ENCODE results near the gene AUTS2.
A peak's percentile ranks its signal among the peaks of the same experiment; 100 is the strongest.

AUTS2 gene

GRCh38 chr7:70758646-70759045 is 1160.4 kb downstream of the AUTS2 start:
- no peak for DNase-seq (ENCODE audit: low spot score)

GRCh38 chr7:70759674-70760073 is 1161.4 kb downstream of the AUTS2 start:
- no peak for DNase-seq (ENCODE audit: low spot score)

GRCh38 chr7:70761711-70762328 is 1163.5 kb downstream of the AUTS2 start:
- no peak for DNase-seq (ENCODE audit: low spot score)

- DNase-seq (ENCODE audit: low spot score), result no peak
Observed at GRCh38 chr7:70762696-70763095, 1164.4 kb downstream of the AUTS2 start.

- no peak for DNase-seq (ENCODE audit: low spot score)
Observed at GRCh38 chr7:70763961-70764691, 1165.9 kb downstream of the AUTS2 start.

DNA sequence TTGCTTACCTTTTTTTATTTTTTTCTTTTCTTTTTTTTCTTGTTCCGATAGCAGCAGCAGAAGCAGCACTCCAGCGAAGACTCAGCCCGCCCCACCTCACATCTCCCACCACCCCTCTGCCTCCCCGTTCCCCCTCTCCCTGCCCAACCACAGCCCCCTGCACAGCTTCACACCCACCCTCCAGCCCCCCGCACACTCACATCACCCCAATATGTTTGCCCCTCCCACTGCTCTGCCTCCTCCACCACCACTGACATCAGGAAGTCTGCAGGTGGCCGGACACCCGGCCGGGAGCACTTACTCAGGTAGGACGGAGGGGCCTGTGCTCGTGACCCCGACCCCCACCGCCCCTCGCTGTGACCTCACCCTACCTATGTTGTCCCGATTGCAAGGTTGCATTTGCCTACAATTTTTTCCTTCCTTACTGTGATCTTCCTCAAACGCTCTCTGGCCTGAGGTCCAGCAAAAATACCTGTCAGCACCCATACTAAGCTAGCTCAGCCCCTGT is 1166.5 kb downstream of the AUTS2 start:
- no peak for DNase-seq (ENCODE audit: low spot score)

GRCh38 chr7:70765651-70766050 is 1167.4 kb downstream of the AUTS2 start:
- DNase-seq (ENCODE audit: low spot score), result no peak

- DNase-seq (ENCODE audit: low spot score), result no peak
Observed at GRCh38 chr7:70766109-70766508, 1167.8 kb downstream of the AUTS2 start.

GRCh38 chr7:70766694-70767093 is 1168.4 kb downstream of the AUTS2 start:
- DNase-seq (ENCODE audit: low spot score), result no peak

DNA sequence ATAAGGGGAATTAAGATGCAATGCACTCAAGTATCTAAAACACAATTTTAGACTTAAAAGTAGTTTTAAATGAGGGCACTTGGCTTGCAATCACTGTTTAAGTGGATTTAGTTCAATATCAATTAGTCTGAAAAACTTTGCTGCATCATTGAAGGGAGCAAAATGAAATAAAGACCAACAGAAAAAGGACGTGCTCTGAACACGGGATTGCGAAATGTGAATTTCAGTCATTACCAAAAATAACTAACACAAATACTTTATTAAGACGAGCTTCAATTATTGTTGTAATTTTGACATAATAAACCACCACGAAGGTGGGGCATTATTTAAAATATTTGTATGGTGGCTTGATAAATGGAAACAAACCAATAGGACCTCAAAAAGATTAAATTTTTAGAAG is 1171.9 kb downstream of the AUTS2 start:
- no peak for DNase-seq (ENCODE audit: low spot score)

DNA sequence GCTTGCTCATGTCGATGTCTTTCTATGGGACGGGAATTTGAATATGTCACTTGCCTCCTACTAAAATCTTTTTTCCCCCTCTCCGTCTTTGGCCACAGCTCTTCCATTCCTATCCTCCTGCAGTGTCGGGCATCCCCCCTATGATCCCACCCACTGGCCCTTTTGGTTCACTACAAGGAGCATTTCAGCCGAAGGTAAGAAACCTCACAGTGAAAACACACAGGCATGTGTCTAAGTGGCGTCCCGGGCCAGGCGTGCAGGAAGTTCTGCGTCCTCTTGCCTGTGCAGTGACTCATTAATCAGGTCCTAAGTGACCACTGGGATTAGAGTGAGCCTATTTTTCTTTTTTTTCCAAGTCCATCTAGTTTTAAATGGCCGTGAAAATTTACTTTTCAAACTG is 1173.2 kb downstream of the AUTS2 start:
- DNase-seq (ENCODE audit: low spot score), result peak; percentile 52

DNA sequence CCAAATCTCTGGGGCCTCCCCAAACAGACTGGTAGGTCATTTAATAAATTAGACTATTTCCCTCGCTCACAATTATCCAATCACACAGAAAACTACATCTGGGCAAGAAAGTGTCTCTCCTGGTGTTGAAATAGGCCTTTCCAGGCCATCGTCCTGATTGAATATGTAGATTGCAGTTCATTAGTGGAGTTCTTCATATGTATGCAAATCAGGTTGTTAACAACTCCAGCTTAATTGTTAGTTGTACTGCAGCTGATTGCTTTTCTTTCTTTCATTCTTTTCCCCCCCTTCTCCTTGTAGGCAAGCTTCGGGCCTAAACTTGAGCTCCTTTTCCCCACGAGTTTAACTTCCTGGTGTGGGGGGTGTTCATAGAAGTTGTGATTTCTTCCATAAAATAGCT is 1174.6 kb downstream of the AUTS2 start:
- DNase-seq (ENCODE audit: low spot score), result no peak

- DNase-seq (ENCODE audit: low spot score), result no peak
Observed at GRCh38 chr7:70773406-70773805, 1175.1 kb downstream of the AUTS2 start.

DNA sequence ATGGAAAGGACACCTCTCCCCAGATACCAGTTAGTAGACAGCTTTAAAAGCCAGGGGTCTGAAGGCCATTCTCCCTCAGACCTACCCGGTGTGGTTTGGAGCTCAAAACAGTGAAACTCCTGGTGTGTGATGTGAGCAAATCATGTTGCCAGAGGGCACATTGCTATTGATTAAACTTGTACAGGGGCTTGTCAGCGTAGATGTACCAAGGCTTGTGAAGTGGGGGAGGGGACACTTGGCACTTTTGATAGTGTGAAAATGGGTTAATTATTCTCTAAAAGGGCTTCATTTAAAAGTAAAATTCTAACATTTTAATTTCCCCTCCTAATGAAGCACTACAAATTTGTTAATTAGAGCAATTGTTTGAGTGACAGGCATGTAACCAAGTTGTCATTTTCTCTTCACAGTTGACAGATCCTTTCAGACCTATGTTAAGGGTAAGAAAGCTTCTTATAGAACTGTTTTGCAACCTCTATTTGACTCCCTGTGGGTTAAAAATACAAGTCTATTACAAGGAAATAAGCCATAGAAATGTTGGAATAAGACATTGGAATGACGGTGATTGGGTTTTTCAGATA is 1176.8 kb downstream of the AUTS2 start:
- DNase-seq (ENCODE audit: low spot score), result no peak

GRCh38 chr7:70775570-70776156 is 1177.4 kb downstream of the AUTS2 start:
- DNase-seq (ENCODE audit: low spot score), result no peak

DNA sequence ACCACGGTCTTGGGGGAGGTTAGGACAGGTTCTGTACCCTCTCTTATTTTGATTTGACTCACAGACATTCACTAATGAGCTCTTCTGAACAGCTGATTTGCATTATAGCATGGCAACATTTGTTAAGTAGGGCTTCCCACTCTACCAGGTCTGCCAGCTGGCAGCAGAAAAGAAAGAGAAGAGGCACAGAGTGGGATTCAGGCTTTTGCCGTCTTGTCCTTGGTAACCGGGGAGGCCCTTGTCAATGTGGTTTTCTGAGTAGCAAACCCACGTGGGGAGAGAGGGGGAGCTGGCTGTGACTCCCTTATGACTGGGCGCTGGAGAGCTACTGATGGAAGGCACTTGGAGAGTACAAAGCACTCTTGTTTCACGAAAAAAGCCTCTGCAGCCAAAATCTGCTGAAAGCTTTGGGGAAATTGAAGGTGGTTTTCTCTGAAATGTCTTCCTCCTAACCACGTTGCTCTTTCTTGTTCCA is 1178.4 kb downstream of the AUTS2 start:
- no peak for DNase-seq (ENCODE audit: low spot score)

- DNase-seq (ENCODE audit: low spot score), result no peak
Observed at GRCh38 chr7:70777251-70777650, 1179.0 kb downstream of the AUTS2 start.

- no peak for DNase-seq (ENCODE audit: low spot score)
Observed at GRCh38 chr7:70778585-70778984, 1180.3 kb downstream of the AUTS2 start.

DNA sequence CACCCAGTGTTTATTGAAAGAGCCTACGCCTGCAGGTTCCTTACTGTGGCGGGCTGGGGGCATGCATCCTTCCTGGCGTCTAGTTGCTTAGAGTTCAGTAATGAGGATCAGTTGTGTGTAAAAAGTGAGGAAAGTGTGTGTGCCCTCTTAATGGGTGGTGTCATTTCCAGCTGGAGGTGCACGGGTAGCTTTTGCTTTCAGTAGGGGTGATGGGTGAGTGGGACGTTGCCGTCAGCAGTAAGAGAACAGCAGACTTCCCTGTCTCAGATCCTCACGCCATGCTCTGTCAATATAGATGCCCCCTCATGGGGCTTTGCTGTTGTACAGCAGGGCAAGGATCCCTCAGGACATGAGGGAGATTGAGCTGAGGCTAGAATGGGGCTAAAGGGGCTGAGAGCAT is 1181.0 kb downstream of the AUTS2 start:
- DNase-seq (ENCODE audit: low spot score), result no peak

DNA sequence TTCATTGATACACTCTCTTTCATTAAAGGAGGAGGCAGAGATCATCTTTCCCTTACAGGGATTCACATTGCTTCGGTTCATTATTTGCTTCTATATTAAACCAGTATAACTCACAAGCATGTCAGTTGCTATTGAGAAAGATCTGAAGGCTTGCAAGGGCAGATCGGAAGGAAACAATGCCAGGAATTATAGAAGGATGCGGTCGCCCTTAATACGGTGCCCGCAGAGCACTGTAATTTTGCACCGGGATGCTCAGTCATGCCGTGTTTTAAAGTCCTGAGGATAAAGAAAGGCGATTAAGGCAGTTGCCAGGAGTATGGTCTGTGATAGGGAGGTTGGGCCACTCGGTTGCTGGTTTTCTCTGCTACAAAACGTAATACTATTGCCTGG is 1183.6 kb downstream of the AUTS2 start:
- no peak for DNase-seq (ENCODE audit: low spot score)

- DNase-seq (ENCODE audit: low spot score), result no peak
Observed at GRCh38 chr7:70782796-70783195, 1184.5 kb downstream of the AUTS2 start.

DNA sequence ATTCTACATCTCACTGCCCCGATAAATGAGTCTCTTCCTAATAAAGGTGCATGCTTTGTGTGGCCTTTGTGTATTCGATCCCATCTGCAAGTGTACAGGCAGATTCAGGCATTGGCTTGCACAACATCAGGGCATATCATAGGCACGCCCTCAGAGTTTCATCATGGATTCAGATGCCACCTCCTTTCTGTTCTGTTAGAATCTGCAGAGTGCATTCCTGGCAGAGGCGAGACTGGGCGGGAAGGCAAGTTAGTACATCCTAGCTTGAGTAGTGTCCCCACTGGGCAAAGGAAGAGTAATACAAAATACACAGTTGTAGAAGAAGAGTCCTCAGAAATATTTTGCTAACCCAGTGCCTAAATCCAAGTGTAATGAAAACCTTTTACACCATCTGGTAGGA is 1187.2 kb downstream of the AUTS2 start:
- DNase-seq (ENCODE audit: low spot score), result no peak

DNA sequence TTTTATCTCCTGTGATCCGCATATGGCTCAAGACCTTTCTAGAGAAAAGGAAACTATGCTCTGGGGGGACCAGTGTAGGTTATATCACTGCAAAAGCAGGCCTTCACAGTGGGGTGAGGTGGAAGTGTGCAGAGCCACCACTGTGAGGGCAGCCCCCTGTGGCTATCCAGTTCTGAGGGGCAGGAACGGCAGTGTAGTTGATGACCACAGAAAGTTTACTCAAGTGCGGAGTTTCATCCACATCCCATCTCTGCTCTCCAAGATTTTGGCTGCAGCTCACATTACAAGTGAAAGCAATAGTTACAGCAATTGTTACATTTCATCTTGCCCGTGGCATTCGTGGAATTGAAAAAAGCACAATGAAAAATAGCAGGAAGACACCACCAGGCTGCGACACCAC is 1187.8 kb downstream of the AUTS2 start:
- no peak for DNase-seq (ENCODE audit: low spot score)

Measured in kidney capillary endothelial cell (primary cell).